MM.1S (cell line): ENCODE data around the gene GPR176.

Source experiments
- CTCF ChIP-seq: fragments of 300-600 bp; sonication (generic); IDR thresholded peaks from 2 replicates; pipeline ENCODE4 v1.5.1; 2016; ENCODE audit warnings: antibody characterized with exemption, low read length, mixed read lengths
- EZH2 ChIP-seq: fragments of 300-600 bp; sonication (generic); optimal IDR thresholded peaks from 2 replicates; pipeline ENCODE3; 2017; ENCODE audit warnings: low read depth, mild to moderate bottlenecking, antibody characterized with exemption, low read length, mixed read lengths
- EZH2phosphoT487 ChIP-seq: fragments of 300-600 bp; sonication (generic); IDR thresholded peaks from 2 replicates; pipeline ENCODE4 v1.6.1; 2018; ENCODE audit warnings: antibody characterized with exemption, low read length

GRCh38 chr15:39803016-39803415 is 117.0 kb downstream of the GPR176 start:
- TF ChIP-seq CTCF (no peak), EZH2 (no peak), EZH2phosphoT487 (no peak)
